Fibroblast of peridontal ligament (primary cell): ENCODE results near the gene OPCML.
"Not testable (repeated sequence)": the region's sequence is repeated elsewhere in the genome, so short reads cannot be mapped to it uniquely, and the experiment has no call there.

Experiments used
- DNase-seq: peaks from one replicate; pipeline ENCODE4 v3.0.0-alpha.2; 2010; ENCODE audit errors: extremely low read depth

Gene OPCML

DNA sequence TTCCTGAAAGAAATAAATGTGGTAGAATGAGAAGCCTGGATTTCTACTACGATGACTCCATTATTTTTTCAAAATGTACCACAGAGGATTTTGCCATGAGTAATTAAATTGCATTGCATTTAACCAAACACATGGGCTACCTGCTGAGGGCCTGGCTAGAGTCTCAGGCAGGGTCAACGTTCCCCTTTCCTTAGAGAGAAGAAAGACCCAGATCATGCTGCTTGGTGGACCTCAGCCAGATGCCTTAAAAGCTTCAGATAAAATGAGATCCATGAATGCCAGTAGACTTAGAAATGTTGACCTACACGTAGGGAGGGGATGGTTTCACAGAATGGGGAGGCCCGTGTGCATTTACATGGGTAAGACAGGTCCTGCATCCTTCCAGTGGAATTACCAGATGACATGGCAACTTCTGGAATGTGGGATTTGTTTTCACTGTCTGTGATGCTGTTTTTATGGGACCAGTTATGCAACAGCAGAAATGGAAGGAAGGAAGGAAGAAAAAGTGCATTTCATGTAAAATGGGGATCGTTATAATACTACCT is 1092.5 kb downstream of the OPCML start:
- DNase-seq, result no peak

DNA sequence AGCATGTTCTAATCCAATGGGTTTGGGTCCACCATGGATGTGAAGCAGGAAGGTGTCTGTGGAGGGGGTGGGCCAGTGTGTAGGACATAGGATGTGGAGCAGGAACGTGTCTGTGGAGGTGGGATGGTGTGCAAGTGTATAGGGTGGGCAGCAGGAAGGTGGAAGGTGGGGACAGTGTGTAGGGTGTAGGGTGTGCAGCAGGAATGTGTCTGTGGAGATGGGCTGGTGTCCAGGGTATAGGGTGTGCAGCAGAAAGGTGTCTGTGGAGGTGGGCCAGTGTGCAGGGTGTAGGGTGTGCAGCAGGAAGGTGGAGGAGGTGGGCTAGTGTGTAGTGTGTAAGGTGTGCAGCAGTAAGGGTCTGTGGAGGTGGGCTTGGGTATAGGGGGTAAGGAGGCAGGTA is 1093.9 kb downstream of the OPCML start:
- DNase-seq, result no peak

GRCh38 chr11:132430429-132431062 is 1101.8 kb downstream of the OPCML start:
- no peak for DNase-seq

DNA sequence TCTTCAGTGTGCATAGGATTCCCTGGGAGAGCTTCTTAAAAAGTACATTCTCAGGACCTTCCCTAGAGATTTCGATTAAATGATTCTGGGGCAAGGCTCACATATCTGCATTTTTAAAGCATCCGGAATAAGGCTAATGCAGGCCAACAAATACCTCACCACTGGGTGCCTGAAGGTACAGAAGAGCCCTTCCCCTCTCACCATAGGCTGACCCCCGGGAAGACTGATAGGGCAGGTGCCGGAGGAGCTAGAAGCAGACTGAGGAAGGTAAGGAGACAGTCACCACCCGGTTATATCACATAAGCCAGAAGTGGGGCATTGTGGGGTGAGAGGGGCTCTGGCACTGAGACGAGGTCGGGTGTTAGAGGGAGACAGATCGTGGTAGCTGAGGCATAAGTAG is 1102.6 kb downstream of the OPCML start:
- no peak for DNase-seq

DNA sequence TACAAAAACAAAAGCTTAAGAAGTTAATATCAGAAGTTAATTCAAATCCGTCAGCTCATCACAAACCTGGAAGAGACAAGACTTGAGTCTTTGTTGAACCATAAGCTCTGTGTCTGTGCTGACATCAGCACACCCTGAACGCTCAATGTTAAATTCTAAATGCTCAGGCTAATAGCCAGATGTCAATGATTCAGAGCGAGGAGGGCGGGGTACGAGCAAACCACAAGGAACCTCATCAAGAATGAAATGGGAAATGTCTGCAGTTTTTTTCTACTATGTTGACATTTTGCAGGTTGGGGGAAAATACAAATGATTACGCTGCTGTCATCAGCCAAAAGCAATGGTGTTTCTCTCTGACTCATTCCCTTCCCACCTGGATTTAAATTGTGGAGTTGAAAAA is 1104.7 kb downstream of the OPCML start:
- DNase-seq, result no peak

DNA sequence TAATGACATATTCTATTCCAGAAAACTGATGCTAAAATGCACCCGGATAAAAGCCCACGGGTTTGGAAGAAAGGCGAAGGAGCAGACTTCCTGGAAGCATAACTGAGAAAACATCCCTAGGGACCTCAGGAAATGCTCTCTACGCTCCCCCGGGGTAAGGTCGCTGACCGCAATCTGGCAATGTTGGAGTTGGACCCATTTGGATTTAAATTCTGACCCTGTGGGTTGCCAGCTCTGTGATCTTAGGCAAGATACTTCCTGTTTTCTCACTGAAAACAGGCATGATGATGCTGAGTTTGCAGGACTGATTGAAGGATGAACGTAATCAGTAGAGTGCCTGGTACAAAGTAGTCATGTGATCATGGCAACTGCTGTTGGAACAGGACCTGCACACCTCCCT is 1107.9 kb downstream of the OPCML start:
- DNase-seq, result no peak

- DNase-seq, result no peak
These were observed 1109.0 kb downstream of the OPCML start for GRCh38 chr11:132423266-132423665.

GRCh38 chr11:132422722-132423121 is 1109.6 kb downstream of the OPCML start:
- DNase-seq, result no peak

DNA sequence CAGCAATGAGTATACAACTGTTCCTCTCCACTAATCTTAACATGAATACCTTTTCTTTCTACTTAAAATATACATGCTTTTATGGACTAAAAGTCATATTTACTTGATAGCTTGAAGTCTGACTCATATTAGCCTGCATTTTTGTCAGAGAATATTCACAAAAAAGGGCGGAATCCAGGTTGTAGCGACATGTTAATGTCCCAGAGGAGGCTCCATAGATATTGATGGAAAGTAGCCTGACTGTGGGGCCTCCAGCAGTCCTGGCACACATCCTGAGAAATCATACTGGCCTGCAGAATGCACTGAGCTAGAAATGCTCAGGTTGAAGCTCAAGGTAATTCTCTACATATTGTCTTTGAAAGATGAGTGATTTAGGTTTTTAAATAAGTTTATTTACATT is 1110.7 kb downstream of the OPCML start:
- no peak for DNase-seq

DNA sequence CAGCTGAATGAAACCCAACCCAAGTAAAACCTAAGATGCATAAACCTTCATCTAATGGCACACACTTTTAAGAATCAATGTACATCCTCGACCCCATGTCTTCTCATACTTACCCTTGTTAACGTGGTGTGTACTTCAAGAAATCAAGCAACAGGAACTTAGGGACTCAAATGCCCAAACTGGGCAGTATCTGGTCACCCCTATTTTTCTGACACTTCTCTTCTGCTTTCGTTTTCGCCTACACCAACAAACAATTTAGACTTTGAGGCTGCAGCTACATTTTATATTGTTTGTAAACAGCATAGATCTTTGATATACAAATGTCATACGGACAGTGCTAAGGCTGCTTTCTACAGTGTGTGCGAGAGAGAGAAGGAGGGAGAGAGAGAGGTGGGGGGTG is 1117.8 kb downstream of the OPCML start:
- DNase-seq, result no peak

DNA sequence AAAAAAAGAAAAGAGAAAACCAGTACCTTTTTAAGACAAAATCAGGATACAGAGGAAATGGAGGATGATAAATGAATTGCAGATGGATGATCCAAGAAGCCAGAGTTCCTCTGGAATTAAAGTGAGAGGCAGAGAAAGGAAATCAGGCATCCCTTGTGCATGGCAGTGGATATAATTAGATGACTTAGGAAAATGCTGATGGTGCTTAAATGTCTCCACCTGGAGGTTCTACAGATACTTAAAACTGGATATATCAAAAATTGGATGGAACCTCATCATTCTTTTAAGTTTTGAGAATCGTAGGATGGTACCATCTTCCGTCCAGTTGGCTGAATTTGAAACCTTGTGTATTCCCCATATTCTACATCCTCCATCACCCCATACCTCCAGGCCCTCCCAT is 1121.9 kb downstream of the OPCML start:
- peak; percentile 1 for DNase-seq

DNA sequence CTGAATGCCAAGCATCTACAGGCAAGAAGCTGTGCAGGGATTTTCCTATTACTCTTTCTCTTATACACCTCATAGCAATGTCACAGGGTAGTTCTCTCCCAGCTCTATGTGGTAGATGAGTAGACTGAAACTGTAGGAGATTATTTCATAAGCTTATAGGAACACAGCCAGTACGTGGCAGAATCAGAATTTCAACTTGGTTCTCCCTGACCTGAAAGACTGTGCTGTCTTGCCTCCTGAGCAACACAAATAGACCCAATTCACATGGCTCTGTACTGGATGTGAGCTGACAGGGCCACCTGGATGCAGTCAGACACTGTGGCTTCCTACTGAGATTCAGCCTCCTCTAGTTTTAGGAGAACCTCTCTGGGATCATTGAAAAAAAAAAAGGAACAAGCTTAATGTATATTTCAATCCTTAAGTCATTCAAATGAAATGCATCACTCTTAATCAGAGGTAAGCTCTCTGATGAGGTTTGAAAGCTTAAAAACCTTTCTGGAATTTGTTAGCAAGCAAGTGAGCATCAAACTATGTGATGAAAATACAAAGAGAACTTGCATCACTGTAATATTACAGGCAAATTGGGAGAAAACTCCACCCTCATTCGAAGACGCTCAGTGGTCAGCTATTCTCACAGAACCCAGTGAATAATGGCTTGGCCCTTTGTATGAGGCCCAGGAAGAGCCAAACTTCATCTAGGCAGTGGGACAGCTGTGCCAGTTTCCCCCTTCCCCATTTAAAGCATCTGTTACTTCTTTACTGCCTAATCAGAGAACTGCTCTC is 1122.5 kb downstream of the OPCML start:
- DNase-seq, result no peak

GRCh38 chr11:132408877-132409276 is 1123.4 kb downstream of the OPCML start:
- DNase-seq, result no peak

- no peak for DNase-seq
These were observed 1126.6 kb downstream of the OPCML start for GRCh38 chr11:132405728-132406127.

DNA sequence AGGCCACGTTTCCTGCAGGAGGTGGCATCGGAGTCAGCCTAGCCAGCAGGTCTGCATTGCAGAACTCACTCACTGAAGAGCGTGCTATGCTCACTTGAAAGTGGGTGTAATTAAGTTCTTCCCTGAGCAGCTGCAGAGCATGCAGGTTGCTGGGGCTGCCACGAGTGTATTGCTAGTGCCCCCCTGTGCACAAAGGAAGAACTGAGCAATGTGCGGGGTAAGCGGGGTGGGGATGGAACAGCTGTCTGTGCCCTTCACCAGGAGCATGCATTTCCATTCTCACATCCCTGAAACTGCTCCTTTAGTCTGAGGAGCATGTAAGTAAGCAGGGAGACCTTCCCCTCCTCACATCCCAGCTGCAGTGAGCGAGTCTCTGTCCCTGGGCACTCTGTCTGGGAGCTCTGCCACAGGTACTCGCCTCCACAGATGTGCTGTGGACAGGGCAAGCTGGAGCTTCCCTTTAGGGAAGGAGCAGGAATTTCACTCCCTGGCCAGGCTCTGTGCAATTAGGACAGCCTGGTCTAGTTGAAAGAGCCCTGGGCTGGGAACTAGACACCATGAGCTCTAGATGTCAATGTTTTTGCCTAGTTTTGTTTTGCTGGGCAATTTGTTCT is 1130.1 kb downstream of the OPCML start:
- peak; percentile 47 for DNase-seq

DNA sequence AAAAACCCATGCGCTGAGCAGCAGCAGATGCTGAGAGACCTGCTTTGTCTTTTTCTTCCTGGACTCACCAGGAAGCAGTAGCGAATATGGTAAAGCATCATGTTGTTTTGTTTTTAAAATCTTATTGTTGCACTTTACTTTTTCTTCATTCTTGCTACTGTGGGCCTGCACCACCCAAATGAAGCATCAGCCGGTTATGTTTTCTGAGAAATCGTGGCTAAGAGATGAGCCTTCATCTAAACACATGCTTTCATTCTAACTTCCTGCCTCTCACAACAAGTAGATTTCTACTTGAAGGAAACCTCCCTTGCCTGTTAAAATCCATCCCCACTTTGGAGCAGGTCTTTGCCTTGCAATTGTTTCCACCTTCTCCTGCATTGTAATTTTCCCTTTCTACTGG is 1136.0 kb downstream of the OPCML start:
- DNase-seq, result no peak

GRCh38 chr11:132395434-132395833 is 1136.9 kb downstream of the OPCML start:
- no peak for DNase-seq

- DNase-seq, result no peak
These were observed 1152.8 kb downstream of the OPCML start for GRCh38 chr11:132379540-132379939.

DNA sequence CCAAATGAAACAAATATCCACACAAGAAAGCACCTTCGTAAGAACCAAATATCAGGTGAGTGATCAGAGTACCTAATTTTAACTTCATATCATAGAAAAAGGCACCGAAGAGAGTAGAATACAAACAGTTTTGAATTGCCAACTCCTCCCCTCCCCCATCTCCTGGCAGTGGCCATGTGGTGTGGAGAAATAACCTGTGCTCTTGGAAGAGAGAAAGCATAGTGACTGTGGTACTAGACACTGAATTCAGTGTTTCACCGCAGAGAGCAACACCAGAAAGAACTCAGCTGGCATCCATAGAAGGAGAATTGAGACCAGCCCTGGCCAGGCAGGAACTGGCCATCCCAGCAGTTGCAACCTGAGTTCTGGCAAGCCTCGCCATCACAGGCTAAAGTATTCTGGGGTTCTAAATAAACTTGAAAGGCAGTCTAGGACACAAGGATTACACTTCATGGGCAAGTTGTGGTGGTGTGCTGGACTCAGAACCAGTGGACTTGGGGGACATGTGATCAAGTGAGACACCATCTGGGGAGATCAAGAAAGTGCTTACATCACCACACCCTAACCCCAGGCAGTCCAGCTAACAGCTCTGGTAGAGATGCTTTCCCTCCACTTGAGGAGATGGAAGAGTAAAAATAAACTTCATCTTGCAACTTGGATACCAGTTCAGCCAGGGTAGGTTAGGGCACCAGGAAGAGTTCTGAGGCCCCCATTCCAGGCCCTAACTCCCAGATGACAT is 1158.7 kb downstream of the OPCML start:
- DNase-seq, result peak; percentile 2

- not testable (repeated sequence) for DNase-seq
These were observed 1162.2 kb downstream of the OPCML start for GRCh38 chr11:132370114-132370513.

- no peak for DNase-seq
These were observed 1165.0 kb downstream of the OPCML start for GRCh38 chr11:132367293-132367692.

DNA sequence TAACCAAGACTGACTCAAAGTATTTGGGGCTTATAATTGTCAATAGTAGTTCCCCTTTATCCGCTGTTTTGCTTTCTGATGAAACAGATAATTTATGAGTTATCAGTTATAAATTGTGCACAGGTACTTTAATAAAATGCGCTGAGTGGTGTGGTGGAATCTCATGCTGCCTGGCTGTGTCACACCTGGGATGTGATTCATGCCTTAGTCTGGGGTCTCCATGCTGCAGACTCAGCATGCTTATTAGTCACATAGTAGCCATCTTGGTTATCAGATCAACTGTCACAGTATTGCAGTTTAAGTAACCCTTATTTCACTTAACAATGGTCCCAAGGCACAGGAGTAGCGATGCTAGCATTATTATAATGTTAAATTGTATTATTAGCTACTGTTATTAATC is 1166.7 kb downstream of the OPCML start:
- no peak for DNase-seq
